DND-41 (cell line): ENCODE data around the gene TTLL3.

Experiments
- ATAC-seq: fragments of 200-7000 bp; cut with Tn5 transposase; 3 replicates; pipeline ENCODE4 v1.9.1; 2021; ENCODE audit warnings: low read depth; ENCODE audit not compliant: insufficient read depth
- DNase-seq: peaks from one replicate; pipeline ENCODE4 v3.0.0-alpha.2; 2020
- H2AFZ ChIP-seq: 2 replicates; pipeline ENCODE4 v1.6.0; 2012; ENCODE audit warnings: low read depth, low read length
- H3K27ac ChIP-seq: 2 replicates; pipeline ENCODE4 v1.5.1; 2012; ENCODE audit warnings: low read length, inconsistent platforms
- H3K27me3 ChIP-seq: fragments of 200-600 bp; sonication (generic); 2 replicates; pipeline ENCODE4 v1.6.0; 2012; ENCODE audit warnings: low read length, mild to moderate bottlenecking, inconsistent platforms; ENCODE audit not compliant: insufficient read depth, poor library complexity
- H3K36me3 ChIP-seq: 2 replicates; pipeline ENCODE4 v1.5.1; 2012; ENCODE audit warnings: low read length, inconsistent platforms; ENCODE audit not compliant: insufficient read depth
- H3K4me1 ChIP-seq: 2 replicates; pipeline ENCODE4 v1.5.1; 2012; ENCODE audit warnings: mild to moderate bottlenecking, low read length; ENCODE audit not compliant: insufficient read depth
- H3K4me2 ChIP-seq: 2 replicates; pipeline ENCODE4 v1.6.0; 2012; ENCODE audit warnings: mild to moderate bottlenecking, moderate library complexity, low read length, inconsistent platforms; ENCODE audit not compliant: insufficient read depth
- H3K4me3 ChIP-seq, 2 experiments: fragments of 200-600 bp in 1 of 2; shearing (Covaris generic) in 1 of 2; 2 replicates each; pipeline ENCODE4 v1.5.1; 2012 to 2016; ENCODE audit warnings: inconsistent platforms in 2 of 2, low read length in 2 of 2, mild to moderate bottlenecking in 2 of 2, low read depth in 1 of 2, moderate library complexity in 1 of 2
- H3K79me2 ChIP-seq: 2 replicates; pipeline ENCODE4 v1.6.0; 2012; ENCODE audit warnings: low read length, inconsistent platforms; ENCODE audit not compliant: insufficient read depth
- H3K9ac ChIP-seq: 2 replicates; pipeline ENCODE4 v1.6.0; 2012; ENCODE audit warnings: low read depth, mild to moderate bottlenecking, inconsistent platforms, low read length, moderate library complexity
- H3K9me3 ChIP-seq: 2 replicates; pipeline ENCODE4 v1.5.1; 2012; ENCODE audit warnings: low read length, moderate library complexity, mild to moderate bottlenecking, inconsistent platforms; ENCODE audit not compliant: insufficient read depth, severe bottlenecking
- H4K20me1 ChIP-seq: 2 replicates; pipeline ENCODE4 v1.6.0; 2012; ENCODE audit warnings: low read length; ENCODE audit not compliant: insufficient read depth
- CTCF ChIP-seq: IDR thresholded peaks from 2 replicates; pipeline ENCODE4 v1.5.1; 2012; ENCODE audit warnings: borderline replicate concordance, low read length, moderate library complexity, mild to moderate bottlenecking; ENCODE audit not compliant: poor library complexity, severe bottlenecking; ENCODE audit errors: extremely low read depth
- EZH2 ChIP-seq: IDR thresholded peaks from 3 replicates; pipeline ENCODE4 v1.6.1; 2012; ENCODE audit warnings: borderline replicate concordance, low read depth, mild to moderate bottlenecking, moderate library complexity, low read length, inconsistent platforms; ENCODE audit not compliant: severe bottlenecking

The TTLL3 gene

DNA sequence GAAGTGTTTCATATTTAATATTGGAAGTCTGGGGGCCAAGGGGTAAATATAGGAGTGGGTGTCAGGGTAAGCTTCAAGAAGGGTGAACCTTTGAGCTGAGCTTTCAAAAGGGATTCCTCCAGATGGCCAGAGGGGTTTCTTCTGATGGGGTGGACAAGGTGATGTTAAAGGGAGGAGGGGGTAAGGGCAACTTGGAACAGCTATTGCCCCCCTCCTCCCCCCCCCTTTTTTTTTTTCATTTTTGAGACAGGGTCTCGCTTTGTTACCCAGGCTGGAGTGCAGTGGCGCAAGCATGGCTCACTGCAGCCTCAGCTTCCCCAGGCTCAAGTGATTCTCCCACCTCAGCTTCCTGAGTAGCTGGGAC is 2.1 kb upstream of the TTLL3 start:
- Histone ChIP-seq H3K4me3 (no peak overlapping the region), H3K27me3 (no peaks in the 10 kb centered on the region), H3K4me2 (no peak overlapping the region), H3K36me3 (peaks cover 87% of the 10 kb centered on the region), H3K4me1 (no peaks in the 10 kb centered on the region), H3K27ac (no peak overlapping the region), H3K9me3 (no peaks in the 10 kb centered on the region), H2AFZ (no peak overlapping the region), H3K9ac (no peak overlapping the region), H4K20me1 (peaks cover 8% of the 10 kb centered on the region), H3K79me2 (no peaks in the 10 kb centered on the region)
- DNase-seq (no peak), ATAC-seq (no peak)
- TF ChIP-seq EZH2 (no peak), CTCF (no peak)

- no peak overlapping the region for H3K27ac ChIP-seq
- H3K36me3 ChIP-seq = peaks cover 87% of the 10 kb centered on the region
- H4K20me1 ChIP-seq = peaks cover 8% of the 10 kb centered on the region
- H3K4me2 ChIP-seq = no peak overlapping the region
- TF ChIP-seq EZH2 (no peak), CTCF (peak; percentile 51)
- ATAC-seq = peak; percentile 73
- DNase-seq = peak; percentile 33
- no peak overlapping the region for H3K4me3 ChIP-seq
- H3K4me1 ChIP-seq = no peaks in the 10 kb centered on the region
- H2AFZ ChIP-seq = no peak overlapping the region
- no peak overlapping the region for H3K9ac ChIP-seq
- H3K9me3 ChIP-seq = no peaks in the 10 kb centered on the region
- no peaks in the 10 kb centered on the region for H3K79me2 ChIP-seq
- H3K27me3 ChIP-seq = no peaks in the 10 kb centered on the region
Measured at GRCh38 chr3:9808345-9809037, 1.6 kb upstream of the TTLL3 start.

- no peaks in the 10 kb centered on the region for H3K4me1 ChIP-seq
- H2AFZ ChIP-seq = no peak overlapping the region
- no peak overlapping the region for H3K9ac ChIP-seq
- H3K27ac ChIP-seq = no peak overlapping the region
- H3K27me3 ChIP-seq = no peaks in the 10 kb centered on the region
- H3K79me2 ChIP-seq = no peaks in the 10 kb centered on the region
- ATAC-seq (no peak), DNase-seq (no peak)
- no peak overlapping the region for H3K4me2 ChIP-seq
- no peak overlapping the region for H3K4me3 ChIP-seq
- TF ChIP-seq CTCF (no peak), EZH2 (no peak)
- peaks cover 8% of the 10 kb centered on the region for H4K20me1 ChIP-seq
- H3K36me3 ChIP-seq = peaks cover 81% of the 10 kb centered on the region
- no peaks in the 10 kb centered on the region for H3K9me3 ChIP-seq
Measured at GRCh38 chr3:9809239-9809614, 835 bp upstream of the TTLL3 start.
